Lung (tissue), 12 donors: ENCODE data around the gene BICC1. TPM values are rescaled to one million over a fixed set of nuclear protein-coding genes. Genes with fewer than 3 reads are reported as not detected.

Source experiments
- ATAC-seq: fragments of 200-7000 bp; cut with Tn5 transposase; one replicate; pipeline ENCODE4 v1.9.1; 2020; ENCODE audit warnings: moderate number of reproducible peaks; ENCODE audit not compliant: insufficient read depth, low FRiP score
- DNase-seq, 3 donors: peaks; one replicate each; pipeline ENCODE4 v3.0.0-alpha.2; 2013 to 2017
- H3K27ac ChIP-seq, 2 donors: one replicate each; pipeline ENCODE4 v1.5.1; 2013; ENCODE audit warnings: mild to moderate bottlenecking in 2 of 2, moderate library complexity in 2 of 2, control low read depth in 1 of 2, inconsistent platforms in 1 of 2, low read depth in 1 of 2, low read length in 1 of 2
- H3K27me3 ChIP-seq, 3 donors: one replicate each; pipeline ENCODE4 v1.5.1; 2013; ENCODE audit warnings: low read length in 2 of 3; ENCODE audit not compliant: control insufficient read depth in 3 of 3, insufficient read depth in 3 of 3
- H3K36me3 ChIP-seq, 4 donors: one replicate each; pipeline ENCODE4 v1.5.1; 2013; ENCODE audit warnings: low read length in 4 of 4, mild to moderate bottlenecking in 1 of 4, moderate library complexity in 1 of 4; ENCODE audit not compliant: control insufficient read depth in 4 of 4, insufficient read depth in 4 of 4
- H3K4me1 ChIP-seq, 5 donors: one replicate each; pipeline ENCODE4 v1.5.1; 2013; ENCODE audit warnings: low read length in 5 of 5, mild to moderate bottlenecking in 2 of 5, moderate library complexity in 1 of 5; ENCODE audit not compliant: control insufficient read depth in 5 of 5, insufficient read depth in 5 of 5
- H3K4me3 ChIP-seq: one replicate; pipeline ENCODE4 v1.5.1; 2013; ENCODE audit warnings: mild to moderate bottlenecking, control low read depth, moderate library complexity
- H3K9ac ChIP-seq, 2 donors: one replicate each; pipeline ENCODE4 v1.5.1; 2013; ENCODE audit warnings: low read length in 2 of 2, control low read depth in 1 of 2; ENCODE audit not compliant: insufficient read depth in 1 of 2
- H3K9me3 ChIP-seq, 4 donors: one replicate each; pipeline ENCODE4 v1.5.1; 2013; ENCODE audit warnings: low read length in 3 of 4, mild to moderate bottlenecking in 1 of 4, moderate library complexity in 1 of 4; ENCODE audit not compliant: control insufficient read depth in 4 of 4, insufficient read depth in 3 of 4
- CTCF ChIP-seq: IDR thresholded peaks from 2 replicates; pipeline ENCODE4 v1.5.1; 2012; ENCODE audit warnings: mild to moderate bottlenecking; ENCODE audit errors: control extremely low read depth, extremely low read depth
- WGBS, 2 donors: extraction: QIAGEN DNeasy Blood & Tissue Kit; methylation state at CpG; one replicate each; pipeline ENCODE4 v1.1.7; 2013; 5-methylcytosine and 5-hydroxymethylcytosine counted together
- polyA plus RNA-seq, 2 donors: library from polyadenylated mRNA; stranded (reverse); fragments of 200-250 nt; gene quantifications; one replicate each; pipeline ENCODE4 v1.2.1, GENCODE V29; 2013
- total RNA-seq, 2 donors: library from RNA; depleted of rRNA in 1 of 2; stranded (reverse); fragments of >200 nt in 1 of 2; gene quantifications; one replicate each; pipeline ENCODE4 v1.2.1, GENCODE V29; 2014 to 2021
- donor health status: control.
- donor health status: control.
- donor health status: Bipolar disorder and iron deficiency.
- donor health status: healthy.
- donor health status: DM: yes; HTN: yes; CAD: no.

The BICC1 gene
- total and polyA plus RNA-seq, 4 donors: 2.3 to 43.1 (median 5.9) TPM

GRCh38 chr10:58839771-58840170 is 327.1 kb downstream of the BICC1 start:
- ATAC-seq (no peak), DNase-seq (no peak)
- Histone ChIP-seq H3K27me3 (no peaks in the 10 kb centered on the region), H3K4me1 (peaks cover 0 to 15% (median 2%) of the 10 kb centered on the region in 5 donors), H3K36me3 (no peaks in the 10 kb centered on the region), H3K27ac (no peak overlapping the region), H3K9ac (no peak overlapping the region), H3K9me3 (no peaks in the 10 kb centered on the region), H3K4me3 (no peak overlapping the region)
- no peak for TF ChIP-seq CTCF

DNA sequence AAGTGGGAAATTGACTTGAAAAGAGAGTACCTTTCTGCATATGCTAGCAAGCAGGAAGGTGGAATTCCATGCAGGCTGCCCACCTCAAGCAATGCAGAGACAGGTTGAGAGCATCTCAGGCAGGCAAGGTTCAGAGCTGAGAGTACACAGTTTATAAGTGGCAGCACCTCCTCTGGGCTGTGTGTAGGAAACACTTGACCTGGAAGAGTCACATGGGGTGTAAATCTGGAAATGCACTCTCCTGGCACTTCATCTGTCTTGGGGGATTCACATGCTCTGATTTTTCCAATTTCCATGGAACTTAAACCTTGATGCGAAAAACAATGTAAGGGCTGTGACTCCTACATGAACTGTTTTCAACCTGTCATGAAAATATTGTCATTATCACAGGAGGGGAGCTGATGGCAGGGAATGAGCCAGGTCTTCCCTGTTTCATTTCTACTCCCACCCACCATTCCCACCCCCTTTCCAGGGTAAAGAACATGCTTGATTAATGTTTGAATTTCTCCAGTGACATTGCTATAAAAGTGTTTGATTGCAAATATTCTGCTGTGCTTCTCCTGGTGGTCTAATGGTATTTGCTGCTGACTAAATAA is 328.3 kb downstream of the BICC1 start:
- Histone ChIP-seq H3K9ac (no peak overlapping the region), H3K27ac (no peak overlapping the region), H3K27me3 (no peaks in the 10 kb centered on the region), H3K4me1 (peaks cover 0 to 6% (median 2%) of the 10 kb centered on the region in 5 donors), H3K9me3 (no peaks in the 10 kb centered on the region), H3K36me3 (no peaks in the 10 kb centered on the region), H3K4me3 (no peak overlapping the region)
- WGBS, 2 donors: 79 to 85% methylated on average over 1 of the region's 1 CpG
- no peak for TF ChIP-seq CTCF
- ATAC-seq: no peak
- DNase-seq: no peak

GRCh38 chr10:58842860-58843376 is 330.2 kb downstream of the BICC1 start:
- Histone ChIP-seq H3K4me1 (no peaks in the 10 kb centered on the region), H3K9me3 (no peaks in the 10 kb centered on the region), H3K36me3 (no peaks in the 10 kb centered on the region), H3K27ac (no peak overlapping the region), H3K9ac (no peak overlapping the region), H3K27me3 (no peaks in the 10 kb centered on the region), H3K4me3 (no peak overlapping the region)
- ATAC-seq (no peak), DNase-seq (no peak)
- no peak for TF ChIP-seq CTCF
- WGBS, 2 donors: 89 to 90% methylated on average over 4 of the region's 4 CpGs

GRCh38 chr10:58843760-58844159 is 331.1 kb downstream of the BICC1 start:
- no peak for DNase-seq

More at GRCh38 chr10:58843760-58844159, 331.1 kb downstream of the BICC1 start:
- no peak for ATAC-seq
- no peaks in the 10 kb centered on the region for H3K27me3 ChIP-seq
- H3K9ac ChIP-seq: no peak overlapping the region
- no peak overlapping the region for H3K27ac ChIP-seq
- no peaks in the 10 kb centered on the region for H3K36me3 ChIP-seq
- no peak for TF ChIP-seq CTCF
- 93 to 94% methylated on average over 4 of the region's 4 CpGs for WGBS, 2 donors
- H3K9me3 ChIP-seq: no peaks in the 10 kb centered on the region
- no peak overlapping the region for H3K4me3 ChIP-seq
- no peaks in the 10 kb centered on the region for H3K4me1 ChIP-seq
